ENCODE measurements around the gene PRR33.

Gene PRR33

DNA sequence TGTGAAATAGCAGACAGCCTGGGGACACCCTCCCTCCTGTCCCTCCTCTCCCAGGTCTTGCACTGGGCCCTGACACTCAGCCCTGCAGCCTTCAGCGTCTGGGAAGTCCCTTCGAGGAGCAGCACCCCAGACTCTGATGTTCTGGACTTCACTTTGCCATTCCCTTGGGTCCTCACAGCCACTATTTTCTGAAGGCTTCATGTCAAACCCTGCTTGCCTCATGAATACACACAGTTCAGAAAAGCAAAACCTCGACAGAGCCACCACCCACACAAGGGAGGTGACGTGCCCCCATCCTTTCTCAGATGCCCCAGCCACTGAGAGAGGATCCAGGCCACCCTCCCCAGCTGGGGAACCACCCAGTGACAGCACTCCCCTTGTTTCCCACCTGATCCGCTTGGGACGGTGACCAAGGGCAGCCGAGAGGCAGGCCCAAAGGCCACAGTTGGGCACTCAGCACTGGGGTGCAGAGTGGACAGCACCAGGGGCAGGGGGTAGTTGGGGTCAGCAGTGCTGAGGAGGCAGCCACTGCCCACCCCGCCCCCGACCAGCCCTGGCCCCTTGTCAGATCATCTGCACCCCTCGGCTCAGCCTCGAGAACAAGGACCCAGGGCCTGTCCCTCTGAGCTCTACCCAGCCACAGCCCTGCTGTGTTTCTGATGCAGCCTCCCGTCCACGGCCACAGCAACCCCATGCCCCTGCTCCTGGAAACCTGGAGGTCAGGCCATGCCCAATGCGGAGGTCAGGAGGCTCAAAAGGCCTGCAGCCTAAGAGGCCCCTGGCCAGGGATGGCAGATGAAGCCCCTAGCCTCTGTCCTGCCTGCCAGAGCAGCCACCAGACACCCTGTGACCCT lies 24.7 kb upstream of the PRR33 start:
- DNase-seq (ENCODE audit: low spot score), result peak; percentile 33

GRCh38 chr11:1915795-1916131 lies 24.1 kb upstream of the PRR33 start:
- DNase-seq (ENCODE audit: low spot score), result no peak

- DNase-seq (ENCODE audit: low spot score), result no peak
Observed at GRCh38 chr11:1913271-1914060, 21.8 kb upstream of the PRR33 start.

GRCh38 chr11:1912289-1912878 lies 20.7 kb upstream of the PRR33 start:
- no peak for DNase-seq (ENCODE audit: low spot score)

- DNase-seq (ENCODE audit: low spot score), result no peak
Observed at GRCh38 chr11:1909524-1909923, 17.8 kb upstream of the PRR33 start.

- no peak for DNase-seq (ENCODE audit: low spot score)
Observed at GRCh38 chr11:1908618-1909017, 16.9 kb upstream of the PRR33 start.

- DNase-seq (ENCODE audit: low spot score), result no peak
Observed at GRCh38 chr11:1906611-1907423, 15.1 kb upstream of the PRR33 start.

- no peak for DNase-seq (ENCODE audit: low spot score)
Observed at GRCh38 chr11:1906181-1906580, 14.5 kb upstream of the PRR33 start.

DNA sequence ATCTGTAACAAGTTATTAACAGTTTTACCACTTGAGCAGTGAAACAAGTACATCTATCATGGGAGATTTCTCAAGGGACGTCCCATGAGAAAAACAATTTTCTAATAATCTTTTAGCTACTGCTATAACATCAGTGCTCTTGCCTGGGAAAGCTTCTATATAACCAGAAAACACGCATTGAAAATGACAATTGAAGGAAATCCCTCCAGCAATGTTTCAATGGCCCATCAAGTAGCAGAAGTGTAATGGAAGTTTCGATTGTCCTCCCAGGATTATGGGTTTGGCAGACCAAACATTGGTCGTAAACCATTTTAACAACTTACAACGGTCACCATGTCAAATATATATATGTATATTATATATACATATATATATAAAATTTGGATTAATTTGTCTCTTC lies 8.0 kb upstream of the PRR33 start:
- DNase-seq (ENCODE audit: low spot score), result no peak

GRCh38 chr11:1899090-1899489 lies 7.4 kb upstream of the PRR33 start:
- no peak for DNase-seq (ENCODE audit: low spot score)

- DNase-seq (ENCODE audit: low spot score), result no peak
Observed at GRCh38 chr11:1896923-1897322, 5.2 kb upstream of the PRR33 start.

- DNase-seq (ENCODE audit: low spot score), result no peak
Observed at GRCh38 chr11:1896468-1896867, 4.8 kb upstream of the PRR33 start.

GRCh38 chr11:1894759-1895158 lies 3.1 kb upstream of the PRR33 start:
- no peak for DNase-seq (ENCODE audit: low spot score)

GRCh38 chr11:1893581-1894359 lies 2.1 kb upstream of the PRR33 start:
- DNase-seq (ENCODE audit: low spot score), result no peak

DNA sequence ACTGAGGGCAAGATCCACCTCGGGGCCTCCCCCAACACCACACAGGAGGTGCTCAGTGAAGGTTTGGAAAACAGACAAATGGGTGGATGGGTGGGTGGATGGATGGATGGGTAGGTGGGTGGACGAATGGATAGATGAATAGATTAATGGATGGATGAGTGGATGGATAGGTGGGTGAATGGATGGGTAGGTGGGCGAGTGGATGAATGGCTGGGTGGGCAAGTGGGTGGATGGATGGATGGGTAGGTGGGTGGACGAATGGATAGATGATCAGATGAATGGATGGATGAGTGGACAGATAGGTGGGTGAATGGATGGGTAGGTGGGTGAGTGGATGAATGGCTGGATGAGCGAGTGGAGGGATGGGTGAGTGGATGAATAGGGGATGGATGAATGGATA lies 863 bp upstream of the PRR33 start:
- DNase-seq (ENCODE audit: low spot score), result no peak

DNA sequence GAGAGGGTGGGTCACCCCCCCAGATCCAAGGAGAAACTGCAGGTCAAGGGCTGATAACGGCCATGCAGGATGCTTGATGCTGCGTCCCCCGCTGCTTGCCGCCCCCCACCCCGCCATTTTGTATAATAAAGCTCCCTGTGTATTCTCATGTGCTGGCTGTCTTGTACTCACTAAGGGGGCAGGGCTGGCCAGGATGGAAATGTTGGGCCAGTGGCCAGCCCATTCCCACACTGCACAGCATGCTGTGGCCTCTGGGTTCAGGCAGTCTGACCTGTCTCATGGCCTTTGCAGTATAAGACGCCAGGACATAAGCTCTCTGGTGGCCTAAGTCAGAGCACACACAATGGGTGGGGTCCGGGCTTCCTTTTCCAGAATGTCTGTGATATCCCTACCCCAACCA lies 421 bp upstream of the PRR33 start:
- no peak for DNase-seq (ENCODE audit: low spot score)

DNA sequence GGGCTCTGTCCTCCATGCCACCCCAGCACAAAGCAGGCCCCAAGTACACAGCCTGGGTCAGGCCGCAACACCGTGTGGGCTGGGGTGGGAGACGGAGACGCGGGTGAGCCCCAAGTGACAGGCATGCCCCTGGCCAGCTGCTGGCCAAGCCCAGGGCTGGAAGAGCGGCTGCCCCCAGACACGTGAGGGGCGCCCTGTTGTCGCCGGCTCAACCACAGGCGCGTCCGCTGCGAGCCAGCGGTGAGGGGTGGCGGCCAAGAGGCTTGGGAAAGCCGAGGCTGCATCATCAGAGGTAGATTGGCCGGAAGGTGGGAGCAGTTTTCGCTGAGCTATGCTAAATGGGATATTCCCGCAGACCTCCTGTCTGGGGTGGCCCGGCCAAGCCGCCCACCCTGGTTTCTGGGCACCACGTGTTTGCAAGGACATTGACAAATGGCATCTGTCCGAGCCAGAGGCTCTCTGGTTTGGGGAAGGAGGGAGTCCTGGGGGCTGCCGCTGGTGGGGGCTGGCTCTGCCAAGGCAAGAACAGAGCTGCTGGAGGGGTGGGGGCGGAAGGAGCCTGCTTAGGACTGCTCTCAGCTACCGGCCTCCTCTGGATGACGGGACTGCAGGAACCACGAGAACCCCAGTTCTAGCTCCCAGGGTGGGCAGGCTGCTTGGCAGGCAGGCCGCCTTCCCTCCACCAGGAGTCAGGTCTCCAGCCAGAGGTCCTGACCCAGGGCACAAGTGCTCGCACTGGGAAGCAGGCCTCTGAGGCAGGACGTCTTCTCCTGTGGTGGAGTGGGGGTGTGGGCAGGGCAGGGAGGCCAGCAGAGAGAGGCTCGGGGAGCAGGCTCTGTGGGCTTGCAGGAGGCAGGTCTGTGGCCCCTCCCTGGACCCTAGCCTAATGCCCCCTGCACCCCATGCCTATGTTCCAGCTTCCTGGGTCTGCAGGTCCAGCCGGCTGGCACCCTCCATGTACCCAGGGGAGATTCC lies 552 bp downstream of the PRR33 start:
- no peak for DNase-seq (ENCODE audit: low spot score)

DNA sequence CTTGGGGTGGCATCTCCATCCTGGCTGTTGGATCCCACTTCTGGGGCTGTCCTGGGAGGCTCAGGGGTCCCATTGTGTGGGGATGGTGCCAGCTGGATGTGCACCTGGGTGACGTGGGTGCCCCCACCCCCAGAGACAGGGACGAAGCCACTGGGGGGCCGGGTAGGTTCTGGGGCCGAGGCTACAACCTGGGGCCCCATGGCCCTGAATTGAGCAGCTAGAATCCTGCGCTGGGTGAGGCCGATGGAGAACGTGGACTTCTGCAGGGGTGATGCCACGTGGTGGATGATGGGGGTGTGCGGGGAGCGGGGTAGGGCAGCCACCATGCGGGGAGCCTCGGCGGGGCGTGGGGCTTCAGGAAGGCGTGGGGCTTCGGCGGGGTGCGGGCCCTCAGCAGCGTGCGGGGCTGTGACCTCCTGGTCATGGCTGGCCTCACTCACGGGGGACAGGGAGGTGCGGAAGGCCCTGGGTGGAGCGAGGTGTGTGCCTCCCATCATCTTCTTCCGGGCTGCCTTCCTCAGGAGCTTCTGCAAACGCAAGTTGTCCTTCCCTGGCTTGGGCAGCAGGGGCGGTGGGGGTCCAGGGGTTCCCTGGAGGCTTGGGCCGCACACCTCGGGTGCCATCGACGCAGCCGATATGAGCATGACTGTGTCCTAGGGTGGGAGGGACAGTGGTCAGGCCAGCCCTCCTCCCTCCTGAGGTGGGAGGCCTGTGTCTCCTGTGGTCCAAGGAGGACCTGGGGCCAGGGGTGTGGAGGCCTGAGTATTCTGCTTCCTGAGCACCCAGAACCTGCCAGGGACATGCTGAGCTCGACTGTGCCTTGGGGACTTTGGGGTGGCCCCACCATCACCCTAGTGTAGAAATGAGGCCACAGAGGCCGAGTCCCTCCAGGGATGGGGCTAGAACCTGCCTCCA lies 1.5 kb downstream of the PRR33 start:
- no peak for DNase-seq (ENCODE audit: low spot score)

Measured in NAMALWA (cell line).